GM10847 (cell line): Measurements from ENCODE around the gene EIF5A.

Experiments used
- POLR2A ChIP-seq: IDR thresholded peaks from 2 replicates; pipeline ENCODE4 v1.6.1; 2011; ENCODE audit not compliant: insufficient read length; ENCODE audit errors: extremely low read depth

The EIF5A gene

GRCh38 chr17:7352503-7352889 is 45.1 kb downstream of the EIF5A start:
- no peak for TF ChIP-seq POLR2A

- no peak for TF ChIP-seq POLR2A
These were observed 45.6 kb downstream of the EIF5A start for GRCh38 chr17:7352910-7353635.

- no peak for TF ChIP-seq POLR2A
These were observed 46.9 kb downstream of the EIF5A start for GRCh38 chr17:7354262-7354843.

GRCh38 chr17:7355053-7355452 is 47.6 kb downstream of the EIF5A start, which contains the start of gene TMEM95:
TMEM95 (plus strand) TSS chr17:7355156; CDS start chr17:7355205, 49 bp downstream.
- TF ChIP-seq POLR2A, result no peak

GRCh38 chr17:7355573-7355972 is 48.1 kb downstream of the EIF5A start:
- no peak for TF ChIP-seq POLR2A

GRCh38 chr17:7356072-7356549 is 48.7 kb downstream of the EIF5A start:
- no peak for TF ChIP-seq POLR2A

GRCh38 chr17:7356756-7357155 is 49.3 kb downstream of the EIF5A start:
- TF ChIP-seq POLR2A, result no peak

GRCh38 chr17:7357381-7357780 is 50.0 kb downstream of the EIF5A start:
- TF ChIP-seq POLR2A, result no peak

GRCh38 chr17:7361906-7362305 is 54.5 kb downstream of the EIF5A start:
- TF ChIP-seq POLR2A, result no peak
